Naive B cell (primary cell): ENCODE data around the gene PSMB7. TPM values are rescaled to one million over a fixed set of nuclear protein-coding genes. Genes with fewer than 3 reads are reported as not detected.

Source experiments
- ATAC-seq, 2 donors: fragments of 150-1000 bp; cut with Tn5 transposase; 2 replicates each; pipeline ENCODE4 v1.10.0; 2021; ENCODE audit warnings: low read depth in 2 of 2, mild to moderate bottlenecking in 2 of 2, moderate library complexity in 2 of 2
- DNase-seq: peaks from one replicate; pipeline ENCODE4 v3.0.0; 2022
- H3K27ac Mint-ChIP-seq, 6 donors: one replicate each; pipeline ENCODE4 v1.8.0; 2020 to 2022; ENCODE audit warnings: mild to moderate bottlenecking in 6 of 6, mixed read lengths in 6 of 6, moderate library complexity in 5 of 6, inconsistent platforms in 2 of 6
- H3K27me3 Mint-ChIP-seq, 3 donors: one replicate each; pipeline ENCODE4 v1.8.0; 2021 to 2022; ENCODE audit warnings: mixed read lengths in 3 of 3, mild to moderate bottlenecking in 1 of 3
- H3K36me3 Mint-ChIP-seq, 2 donors: one replicate each; pipeline ENCODE4 v1.8.0; 2020 to 2022; ENCODE audit warnings: mixed read lengths in 2 of 2, inconsistent platforms in 1 of 2, mild to moderate bottlenecking in 1 of 2
- H3K4me1 Mint-ChIP-seq, 3 donors: one replicate each; pipeline ENCODE4 v1.8.0; 2020 to 2022; ENCODE audit warnings: mixed read lengths in 3 of 3, inconsistent platforms in 1 of 3, mild to moderate bottlenecking in 1 of 3, moderate library complexity in 1 of 3
- H3K4me3 Mint-ChIP-seq, 8 donors: one replicate each; pipeline ENCODE4 v1.8.0; 2020 to 2022; ENCODE audit warnings: mild to moderate bottlenecking in 8 of 8, mixed read lengths in 8 of 8, moderate library complexity in 8 of 8, inconsistent platforms in 2 of 8
- H3K9me3 Mint-ChIP-seq, 7 donors: one replicate each; pipeline ENCODE4 v1.8.0; 2020 to 2022; ENCODE audit warnings: mixed read lengths in 7 of 7, mild to moderate bottlenecking in 5 of 7, inconsistent platforms in 2 of 7, moderate library complexity in 1 of 7
- polyA plus RNA-seq, 6 donors: library from polyadenylated mRNA; unstranded; fragments of 300-500 nt; fragmentation: Illumina TruSeq; gene quantifications; one replicate each; pipeline ENCODE4 v1.2.3, GENCODE V29; 2021; ENCODE audit warnings: low read depth in 6 of 6

PSMB7 gene
- polyA plus RNA-seq, 6 donors from 2014 or later, result 161 to 213 (median 179) TPM

DNA sequence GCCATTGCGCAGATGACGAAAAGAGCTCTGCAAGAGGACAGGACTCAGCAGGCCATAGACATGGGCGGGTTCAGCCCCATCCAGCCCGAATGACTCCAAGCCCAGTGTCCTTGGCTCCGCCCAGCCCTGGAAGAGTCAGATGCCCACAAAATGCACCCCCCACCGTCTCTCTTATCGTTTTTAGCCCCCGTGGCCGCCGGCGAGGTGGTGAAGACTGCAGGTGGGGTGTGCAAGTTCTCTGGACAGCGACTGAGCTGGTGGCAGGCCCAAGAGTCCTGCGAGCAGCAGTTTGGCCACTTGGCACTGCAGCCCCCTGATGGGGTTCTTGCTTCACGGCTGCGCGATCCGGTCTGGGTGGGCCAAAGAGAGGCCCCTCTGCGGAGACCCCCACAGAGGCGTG lies 37.1 kb upstream of the PSMB7 start:
- no peak overlapping the region for H3K27ac Mint-ChIP-seq
- H3K9me3 Mint-ChIP-seq, result peaks cover 0 to 1% (median 0%) of the 10 kb centered on the region in 7 donors
- no peak for ATAC-seq
- DNase-seq, result no peak
- peaks cover 0 to 12% (median 2%) of the 10 kb centered on the region in 3 donors for H3K4me1 Mint-ChIP-seq
- H3K36me3 Mint-ChIP-seq, result no peaks in the 10 kb centered on the region
- peaks cover 22 to 58% (median 49%) of the 10 kb centered on the region in 3 donors for H3K27me3 Mint-ChIP-seq
- H3K4me3 Mint-ChIP-seq, result peak overlapping the region in 1 of 8 donors; percentile 47

DNA sequence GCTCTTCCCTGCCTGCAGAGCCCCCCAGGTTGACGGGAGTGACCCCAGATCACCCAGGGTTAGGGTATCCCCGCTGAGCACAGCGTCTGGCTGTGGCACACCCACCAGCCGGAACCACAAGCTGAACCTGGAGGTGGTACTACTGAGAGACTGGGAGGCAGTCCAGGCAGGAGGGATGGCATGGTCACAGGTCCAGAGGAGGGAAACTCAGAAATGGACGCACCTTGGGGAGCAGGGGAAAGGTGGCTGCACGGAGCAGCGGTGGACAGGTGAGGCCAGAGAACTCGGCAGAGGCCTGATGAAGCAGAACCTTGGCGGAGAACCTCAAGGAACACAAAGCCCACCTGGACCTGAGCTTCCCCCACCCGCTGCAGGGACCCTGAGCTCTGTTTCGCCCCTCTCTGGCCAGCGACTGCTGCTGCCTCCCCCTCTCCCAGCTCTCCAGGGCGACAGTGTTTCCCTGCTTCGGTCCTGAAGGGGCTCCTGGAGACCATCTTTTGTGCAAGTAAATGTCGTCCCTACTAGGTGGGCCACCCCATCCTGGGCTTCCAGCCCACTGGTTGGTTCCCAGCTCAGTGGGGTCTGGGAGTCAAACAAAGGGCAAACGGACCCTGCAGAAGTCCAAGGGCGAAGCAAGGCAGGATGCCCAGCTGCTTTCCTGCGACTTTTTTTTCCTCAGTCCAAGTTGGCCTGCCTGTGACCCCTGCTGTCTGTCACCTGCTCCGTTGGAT lies 35.9 kb upstream of the PSMB7 start:
- ATAC-seq, result no peak
- peaks cover 0 to 12% (median 2%) of the 10 kb centered on the region in 3 donors for H3K4me1 Mint-ChIP-seq
- H3K9me3 Mint-ChIP-seq, result peaks cover 0 to 1% (median 0%) of the 10 kb centered on the region in 7 donors
- peaks cover 18 to 68% (median 59%) of the 10 kb centered on the region in 3 donors for H3K27me3 Mint-ChIP-seq
- DNase-seq, result no peak
- H3K36me3 Mint-ChIP-seq, result no peaks in the 10 kb centered on the region
- peak overlapping the region in 1 of 8 donors; percentile 20 for H3K4me3 Mint-ChIP-seq
- peak overlapping the region in 1 of 6 donors; percentile 51 for H3K27ac Mint-ChIP-seq

DNA sequence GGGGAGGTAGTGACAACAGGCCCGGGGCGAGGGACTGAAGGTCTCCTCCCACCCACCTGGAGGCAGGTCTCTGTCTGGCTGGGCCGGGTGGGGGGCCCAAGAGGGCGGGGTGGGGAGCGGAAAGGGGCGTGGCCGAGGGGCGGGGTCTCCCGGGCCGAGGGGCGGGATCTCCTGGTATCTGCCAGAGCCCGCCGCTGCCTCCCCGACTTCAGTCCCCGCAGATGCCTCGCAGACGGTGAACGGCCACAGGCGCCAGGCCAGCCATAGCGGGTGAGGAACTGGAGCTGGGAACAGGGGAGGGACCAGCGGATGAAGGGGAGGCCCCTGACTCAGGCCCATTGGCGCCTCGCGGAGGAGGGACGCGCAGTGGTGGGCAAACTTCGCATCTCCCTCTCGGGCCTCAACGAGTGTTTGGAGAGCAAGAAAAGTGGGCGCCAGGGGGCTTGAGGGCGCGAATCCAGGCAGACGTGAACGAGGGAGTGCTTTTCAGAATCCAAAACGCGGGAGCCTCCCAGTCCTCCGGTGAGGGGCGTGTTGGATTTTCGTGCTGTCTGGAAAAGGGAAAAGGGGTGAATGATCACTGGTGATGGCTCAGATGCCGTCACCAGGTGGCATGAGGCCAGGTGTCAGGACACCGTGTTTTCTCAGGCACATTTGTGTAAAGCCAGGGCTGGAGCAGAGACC lies 35.1 kb upstream of the PSMB7 start, which contains the start of gene ADGRD2:
ADGRD2 (plus strand) TSS at position 211 of the 684 bp plus-strand sequence. CDS start 1,216 bp downstream, outside the sequence.
- peak within 1 kb of the TSS in 1 of 6 donors; percentile 51 for H3K27ac Mint-ChIP-seq
- H3K4me3 Mint-ChIP-seq, result peak within 1 kb of the TSS in 3 of 8 donors; percentile 1 to 39 (median 26)
- peaks cover 20 to 68% (median 59%) of the 10 kb centered on the region in 3 donors for H3K27me3 Mint-ChIP-seq
- ATAC-seq (peak in 1 of 2 donors; percentile 20), DNase-seq (no peak)
- H3K9me3 Mint-ChIP-seq, result peaks cover 0 to 1% (median 0%) of the 10 kb centered on the region in 7 donors
- peaks cover 0 to 12% (median 2%) of the 10 kb centered on the region in 3 donors for H3K4me1 Mint-ChIP-seq
- no peaks in the 10 kb centered on the region for H3K36me3 Mint-ChIP-seq

DNA sequence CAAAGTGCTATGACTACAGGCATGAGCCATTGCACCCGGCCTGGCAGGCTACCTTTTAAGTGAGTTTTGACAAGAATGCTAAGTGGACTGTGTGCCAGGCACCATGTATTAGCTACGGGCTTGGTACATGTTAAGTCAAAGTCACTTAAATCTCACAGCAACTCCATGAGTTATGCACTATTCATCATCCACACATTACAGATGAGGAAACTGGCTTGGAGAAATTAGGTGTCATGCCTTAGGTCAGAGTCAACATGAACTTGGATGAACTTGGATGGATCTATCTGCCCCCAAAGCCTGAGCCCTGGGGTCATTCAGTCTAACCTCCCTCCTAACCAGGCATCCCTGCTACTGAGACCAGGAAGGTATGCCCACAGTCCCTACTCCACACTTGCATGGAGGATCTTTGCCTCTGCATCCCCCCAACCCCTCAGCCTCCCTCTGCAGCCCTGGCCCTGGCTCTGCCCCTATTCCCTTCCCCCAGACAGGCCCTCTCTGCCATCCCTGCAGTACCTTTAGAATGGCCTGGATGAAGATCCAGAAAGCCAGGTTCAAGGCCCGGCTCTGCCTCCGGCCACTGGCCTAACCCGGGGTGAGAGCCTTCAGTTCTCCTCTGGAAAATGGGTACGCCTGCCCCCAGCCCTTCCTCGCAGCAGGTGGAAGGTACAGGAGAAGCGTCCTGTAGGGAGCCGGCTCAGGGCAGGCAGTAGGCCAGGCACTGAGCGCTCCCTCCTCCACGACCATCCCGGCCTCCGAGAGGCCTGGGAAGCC lies 34.3 kb upstream of the PSMB7 start:
- Mint-ChIP-seq H3K9me3 (peaks cover 0 to 3% (median 0%) of the 10 kb centered on the region in 7 donors), H3K27ac (no peak overlapping the region), H3K27me3 (peaks cover 16 to 68% (median 59%) of the 10 kb centered on the region in 3 donors), H3K4me3 (peak overlapping the region in 2 of 8 donors; percentile 1 to 39), H3K36me3 (no peaks in the 10 kb centered on the region), H3K4me1 (peaks cover 0 to 12% (median 2%) of the 10 kb centered on the region in 3 donors)
- ATAC-seq (no peak), DNase-seq (no peak)

DNA sequence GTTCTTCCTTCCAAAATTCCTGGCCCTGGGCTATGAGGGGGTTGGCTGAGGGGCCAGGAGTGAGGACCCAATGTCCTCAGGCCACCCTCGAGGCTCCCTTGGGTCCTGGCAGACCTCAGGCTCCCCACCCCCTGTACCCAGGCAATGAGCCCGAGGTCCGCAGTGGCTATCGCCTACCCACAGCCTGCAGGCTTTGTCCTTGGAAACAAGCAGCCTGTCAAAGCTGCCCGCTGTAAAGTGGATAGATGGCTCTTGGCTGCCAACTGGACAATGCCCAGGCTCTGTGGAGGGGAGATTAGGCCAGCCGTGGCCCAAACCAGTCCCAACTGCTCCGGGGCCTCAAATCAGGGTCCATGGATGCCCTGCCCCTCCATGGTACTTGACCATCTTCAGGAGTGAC lies 32.8 kb upstream of the PSMB7 start:
- DNase-seq (no peak), ATAC-seq (no peak)
- Mint-ChIP-seq H3K4me1 (peaks cover 0 to 12% (median 2%) of the 10 kb centered on the region in 3 donors), H3K27me3 (peaks cover 22 to 69% (median 58%) of the 10 kb centered on the region in 3 donors), H3K36me3 (no peaks in the 10 kb centered on the region), H3K4me3 (no peak overlapping the region), H3K9me3 (peaks cover 0 to 7% (median 0%) of the 10 kb centered on the region in 7 donors), H3K27ac (no peak overlapping the region)

DNA sequence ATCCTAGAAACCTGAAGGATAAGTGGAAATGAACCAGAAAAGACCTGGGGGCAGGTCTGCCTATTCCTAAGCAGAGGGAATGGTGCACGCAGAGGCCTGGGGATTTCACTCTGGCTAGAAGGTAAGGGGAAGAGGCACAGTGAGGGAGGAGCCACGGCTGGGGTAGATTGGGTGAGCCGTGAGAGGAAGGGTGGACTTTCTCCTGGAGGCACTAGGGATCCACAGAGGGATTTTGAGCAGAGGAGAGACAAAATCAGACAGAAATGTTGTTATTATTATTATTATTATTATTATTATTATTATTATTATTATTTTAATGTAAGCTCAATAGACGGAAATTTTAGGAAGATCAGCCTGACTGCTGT lies 32.0 kb upstream of the PSMB7 start:
- peaks cover 0 to 12% (median 2%) of the 10 kb centered on the region in 3 donors for H3K4me1 Mint-ChIP-seq
- H3K9me3 Mint-ChIP-seq, result peaks cover 0 to 15% (median 2%) of the 10 kb centered on the region in 7 donors
- no peak overlapping the region for H3K4me3 Mint-ChIP-seq
- no peak overlapping the region for H3K27ac Mint-ChIP-seq
- no peaks in the 10 kb centered on the region for H3K36me3 Mint-ChIP-seq
- DNase-seq, result no peak
- no peak for ATAC-seq
- peaks cover 26 to 64% (median 53%) of the 10 kb centered on the region in 3 donors for H3K27me3 Mint-ChIP-seq

DNA sequence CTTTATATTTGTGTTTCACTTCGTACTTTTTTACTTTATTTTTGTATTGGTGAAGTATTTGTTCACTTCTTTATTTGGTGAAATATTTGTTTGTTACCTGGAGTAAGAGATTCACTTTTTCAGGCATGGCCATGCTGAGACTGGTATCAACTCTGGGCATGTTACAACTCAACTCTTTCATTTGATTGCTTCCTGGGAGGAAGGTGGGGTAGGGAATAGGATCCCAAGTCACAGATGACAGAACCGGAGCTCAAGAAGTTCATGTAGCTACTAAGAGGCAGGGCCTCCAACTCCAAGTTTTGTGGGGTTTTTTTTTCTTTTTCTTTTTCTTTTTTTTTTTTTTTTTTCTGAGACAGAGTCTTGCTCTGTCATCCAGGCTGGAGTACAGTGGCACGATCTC lies 28.9 kb upstream of the PSMB7 start:
- ATAC-seq, result no peak
- DNase-seq, result no peak
- H3K27me3 Mint-ChIP-seq, result peaks cover 25 to 62% (median 48%) of the 10 kb centered on the region in 3 donors
- H3K27ac Mint-ChIP-seq, result no peak overlapping the region
- H3K4me3 Mint-ChIP-seq, result no peak overlapping the region
- peaks cover 0 to 5% (median 0%) of the 10 kb centered on the region in 3 donors for H3K4me1 Mint-ChIP-seq
- H3K36me3 Mint-ChIP-seq, result peaks cover 0 to 12% of the 10 kb centered on the region in 2 donors
- H3K9me3 Mint-ChIP-seq, result peaks cover 0 to 27% (median 11%) of the 10 kb centered on the region in 7 donors

DNA sequence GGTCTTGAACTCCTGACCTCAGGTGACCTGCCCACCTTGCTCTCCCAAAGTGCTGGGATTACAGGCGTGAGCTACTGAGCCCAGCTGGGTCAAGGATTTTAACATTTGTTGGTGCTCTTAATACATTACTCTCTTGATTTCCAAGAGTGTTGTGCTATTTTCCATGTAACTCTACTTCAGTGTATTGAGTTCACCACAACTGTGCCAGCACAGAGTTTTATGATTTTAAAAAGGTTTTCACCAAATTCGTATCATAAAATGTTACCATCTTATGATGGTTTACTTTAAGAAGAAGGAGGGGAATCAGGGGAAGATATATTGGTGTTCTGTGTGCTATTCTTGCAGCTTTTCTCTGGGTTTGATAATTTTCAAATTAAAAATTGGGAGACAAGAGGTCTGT lies 28.4 kb upstream of the PSMB7 start:
- Mint-ChIP-seq H3K36me3 (peaks cover 0 to 12% of the 10 kb centered on the region in 2 donors), H3K4me1 (peaks cover 0 to 5% (median 0%) of the 10 kb centered on the region in 3 donors), H3K9me3 (peaks cover 0 to 32% (median 11%) of the 10 kb centered on the region in 7 donors)

DNA sequence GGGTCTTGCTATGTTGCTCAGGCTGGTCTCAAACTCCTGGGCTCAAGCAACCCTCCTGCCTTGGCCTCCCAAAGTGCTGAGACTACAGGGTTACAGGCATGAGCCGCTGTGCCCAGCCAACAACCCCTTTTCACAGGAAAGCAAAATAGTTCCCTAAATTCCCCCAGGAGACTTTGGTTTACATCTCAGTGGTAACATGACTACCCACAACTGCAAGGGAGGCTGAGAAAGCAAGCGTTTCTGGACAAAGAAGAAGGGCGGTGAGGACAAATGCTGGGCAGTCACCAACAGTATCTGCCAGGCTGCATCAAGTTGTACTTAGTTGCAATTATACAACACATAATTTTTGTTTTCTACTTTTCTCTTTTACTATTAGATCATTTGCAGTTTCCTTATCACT lies 27.6 kb upstream of the PSMB7 start:
- Mint-ChIP-seq H3K4me3 (no peak overlapping the region), H3K9me3 (peaks cover 0 to 32% (median 11%) of the 10 kb centered on the region in 7 donors), H3K36me3 (peaks cover 0 to 12% of the 10 kb centered on the region in 2 donors), H3K27ac (no peak overlapping the region), H3K4me1 (peaks cover 0 to 5% (median 0%) of the 10 kb centered on the region in 3 donors), H3K27me3 (peaks cover 20 to 52% (median 39%) of the 10 kb centered on the region in 3 donors)
- ATAC-seq (no peak), DNase-seq (no peak)

More for the DNA sequence above, 28.4 kb upstream of the PSMB7 start:
- DNase-seq (no peak), ATAC-seq (no peak)
- H3K27ac Mint-ChIP-seq, result no peak overlapping the region
- H3K27me3 Mint-ChIP-seq, result peaks cover 24 to 60% (median 46%) of the 10 kb centered on the region in 3 donors
- H3K4me3 Mint-ChIP-seq, result no peak overlapping the region

DNA sequence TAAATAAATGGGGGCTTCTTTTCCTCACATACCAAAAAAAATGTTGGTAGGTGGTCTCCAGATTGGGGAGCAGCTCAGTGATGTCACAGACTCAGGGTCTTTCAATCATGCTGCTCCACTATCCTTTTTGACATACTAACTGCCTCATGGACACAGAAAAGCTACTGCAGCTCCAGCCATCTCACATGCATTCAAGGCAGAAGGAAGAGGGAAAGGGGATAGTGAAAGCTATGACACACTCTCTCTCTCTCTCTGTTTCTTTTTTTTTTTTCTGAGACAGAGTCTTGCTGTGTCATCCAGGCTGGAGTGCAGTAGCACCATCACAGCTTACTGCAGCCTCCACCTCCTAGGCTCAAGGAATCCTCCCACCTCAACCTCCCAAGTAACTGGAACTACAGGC lies 27.1 kb upstream of the PSMB7 start:
- peaks cover 0 to 5% (median 0%) of the 10 kb centered on the region in 3 donors for H3K4me1 Mint-ChIP-seq
- peaks cover 0 to 12% of the 10 kb centered on the region in 2 donors for H3K36me3 Mint-ChIP-seq
- no peak for DNase-seq
- no peak overlapping the region for H3K27ac Mint-ChIP-seq
- no peak overlapping the region for H3K4me3 Mint-ChIP-seq
- peaks cover 0 to 32% (median 11%) of the 10 kb centered on the region in 7 donors for H3K9me3 Mint-ChIP-seq
- H3K27me3 Mint-ChIP-seq, result peaks cover 20 to 48% (median 37%) of the 10 kb centered on the region in 3 donors
- no peak for ATAC-seq

DNA sequence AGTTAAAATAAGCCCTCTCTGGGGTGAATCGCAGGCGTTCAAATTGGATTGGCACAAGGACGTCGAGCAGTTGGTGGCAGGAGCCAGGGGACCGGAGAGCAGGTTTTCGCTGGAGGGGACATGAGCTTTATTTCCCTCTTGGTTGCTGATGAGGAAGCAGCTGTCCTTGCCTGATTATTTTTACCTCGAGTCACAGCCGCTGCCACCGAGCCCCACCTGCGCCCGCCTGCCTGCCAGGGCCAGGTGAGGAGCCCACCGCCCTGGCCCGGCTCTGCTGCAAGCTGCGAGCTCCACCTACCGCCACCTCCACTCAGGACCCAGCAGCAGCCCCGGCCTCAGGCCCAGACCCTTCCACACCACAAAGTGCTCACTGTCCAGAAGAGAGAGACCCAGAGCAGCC lies 26.0 kb upstream of the PSMB7 start:
- Mint-ChIP-seq H3K27me3 (peaks cover 20 to 37% (median 26%) of the 10 kb centered on the region in 3 donors), H3K9me3 (peaks cover 0 to 32% (median 11%) of the 10 kb centered on the region in 7 donors), H3K4me1 (peaks cover 0 to 5% (median 0%) of the 10 kb centered on the region in 3 donors), H3K27ac (no peak overlapping the region), H3K4me3 (no peak overlapping the region), H3K36me3 (peaks cover 0 to 12% of the 10 kb centered on the region in 2 donors)
- DNase-seq (no peak), ATAC-seq (no peak)

DNA sequence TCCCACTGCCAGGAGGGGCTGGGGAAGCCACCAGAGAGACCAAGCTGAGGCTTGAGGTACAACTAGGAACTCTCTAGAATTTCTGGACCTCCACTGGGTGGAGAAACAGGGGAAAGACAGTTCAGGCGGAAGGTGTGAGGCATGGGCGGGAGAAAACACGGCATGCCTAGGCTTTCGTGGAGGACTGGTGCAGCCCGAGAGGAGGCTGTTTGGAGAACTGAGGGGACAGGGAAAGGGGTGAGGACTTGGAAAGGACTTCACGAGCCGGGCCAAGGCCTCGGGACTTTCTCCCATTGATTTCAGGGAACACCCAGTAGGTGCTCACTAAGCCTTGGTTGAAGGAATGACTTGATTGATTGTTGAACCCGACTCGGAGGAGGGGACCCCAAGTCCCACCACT lies 25.5 kb upstream of the PSMB7 start:
- Mint-ChIP-seq H3K27me3 (peaks cover 15 to 37% (median 26%) of the 10 kb centered on the region in 3 donors), H3K27ac (no peak overlapping the region), H3K36me3 (peaks cover 0 to 12% of the 10 kb centered on the region in 2 donors), H3K4me3 (no peak overlapping the region), H3K9me3 (peaks cover 0 to 32% (median 11%) of the 10 kb centered on the region in 7 donors), H3K4me1 (peaks cover 0 to 5% (median 0%) of the 10 kb centered on the region in 3 donors)
- DNase-seq (no peak), ATAC-seq (no peak)
